Astrocyte (in vitro differentiated cells and primary cell): ENCODE data around the gene PRKCE. TPM values are rescaled to one million over a fixed set of nuclear protein-coding genes. Genes with fewer than 3 reads are reported as not detected.

Source experiments
- DNase-seq: peaks from one replicate; pipeline ENCODE4 v3.0.0-alpha.2; 2010; ENCODE audit warnings: low read depth
- FAIRE-seq: peaks from 2 replicates; lab custom pipeline; 2011; peaks lifted over from hg19 to GRCh38; lab: Jason Lieb, UNC
- H2AFZ ChIP-seq: 2 replicates; pipeline ENCODE4 v1.6.0; 2012; ENCODE audit warnings: low read depth, low read length, inconsistent platforms
- H3K27ac ChIP-seq: 2 replicates; pipeline ENCODE4 v1.5.1; 2011; ENCODE audit warnings: low read depth, low read length, inconsistent platforms
- H3K27me3 ChIP-seq: 2 replicates; pipeline ENCODE4 v1.6.0; 2011; ENCODE audit warnings: low read length, inconsistent platforms; ENCODE audit not compliant: insufficient read depth
- H3K36me3 ChIP-seq: 2 replicates; pipeline ENCODE4 v1.5.1; 2011; ENCODE audit warnings: low read length, inconsistent platforms; ENCODE audit not compliant: insufficient read depth
- H3K4me1 ChIP-seq: 2 replicates; pipeline ENCODE4 v1.5.1; 2011; ENCODE audit warnings: low read length, inconsistent platforms; ENCODE audit not compliant: insufficient read depth
- H3K4me2 ChIP-seq: 2 replicates; pipeline ENCODE4 v1.6.0; 2012; ENCODE audit warnings: low read length, inconsistent platforms
- H3K4me3 ChIP-seq: 2 replicates; pipeline ENCODE4 v1.5.1; 2011; ENCODE audit warnings: low read depth, mild to moderate bottlenecking, low read length, inconsistent platforms; ENCODE audit not compliant: insufficient read depth
- H3K79me2 ChIP-seq: 2 replicates; pipeline ENCODE4 v1.6.0; 2012; ENCODE audit warnings: mild to moderate bottlenecking, low read length, inconsistent platforms; ENCODE audit not compliant: insufficient read depth
- H3K9ac ChIP-seq: 2 replicates; pipeline ENCODE4 v1.6.0; 2012; ENCODE audit warnings: mild to moderate bottlenecking, low read length, inconsistent platforms
- H3K9me3 ChIP-seq: 2 replicates; pipeline ENCODE4 v1.5.1; 2012; ENCODE audit warnings: low read depth, mild to moderate bottlenecking, low read length, inconsistent platforms; ENCODE audit not compliant: insufficient read depth
- H4K20me1 ChIP-seq: 2 replicates; pipeline ENCODE4 v1.6.0; 2012; ENCODE audit warnings: low read length, inconsistent platforms; ENCODE audit not compliant: insufficient read depth
- H3K27ac Mint-ChIP-seq: one replicate; pipeline ENCODE4 v1.8.0; 2021; ENCODE audit warnings: mild to moderate bottlenecking, mixed read lengths; ENCODE audit not compliant: unreplicated experiment
- H3K27me3 Mint-ChIP-seq: one replicate; pipeline ENCODE4 v1.8.0; 2021; ENCODE audit warnings: low read depth, mixed read lengths; ENCODE audit not compliant: unreplicated experiment
- H3K36me3 Mint-ChIP-seq: one replicate; pipeline ENCODE4 v1.8.0; 2021; ENCODE audit warnings: low read depth, mixed read lengths; ENCODE audit not compliant: unreplicated experiment
- H3K4me1 Mint-ChIP-seq: one replicate; pipeline ENCODE4 v1.8.0; 2021; ENCODE audit warnings: low read depth, mixed read lengths; ENCODE audit not compliant: unreplicated experiment
- H3K4me3 Mint-ChIP-seq: one replicate; pipeline ENCODE4 v1.8.0; 2021; ENCODE audit warnings: mild to moderate bottlenecking, moderate library complexity, mixed read lengths; ENCODE audit not compliant: unreplicated experiment
- H3K9me3 Mint-ChIP-seq: one replicate; pipeline ENCODE4 v1.8.0; 2021; ENCODE audit warnings: mild to moderate bottlenecking, mixed read lengths; ENCODE audit not compliant: unreplicated experiment
- EZH2 ChIP-seq: IDR thresholded peaks from 2 replicates; pipeline ENCODE4 v1.6.1; 2012; ENCODE audit warnings: mild to moderate bottlenecking, low read length, inconsistent platforms; ENCODE audit not compliant: insufficient read depth
- total RNA-seq: library from RNA; stranded (reverse); gene quantifications from 2 replicates; pipeline ENCODE4 v1.2.1, GENCODE V29; 2021
- TF ChIP-seq, protein P1 (sequence below): IDR thresholded peaks from 2 replicates; pipeline ENCODE4 v1.5.1; 2011; ENCODE audit warnings: low read depth, mild to moderate bottlenecking, inconsistent platforms, low read length, moderate library complexity; ENCODE audit not compliant: insufficient read depth

The PRKCE gene
- total RNA-seq, 1 donor from 2014 or later: 12.8 TPM

DNA sequence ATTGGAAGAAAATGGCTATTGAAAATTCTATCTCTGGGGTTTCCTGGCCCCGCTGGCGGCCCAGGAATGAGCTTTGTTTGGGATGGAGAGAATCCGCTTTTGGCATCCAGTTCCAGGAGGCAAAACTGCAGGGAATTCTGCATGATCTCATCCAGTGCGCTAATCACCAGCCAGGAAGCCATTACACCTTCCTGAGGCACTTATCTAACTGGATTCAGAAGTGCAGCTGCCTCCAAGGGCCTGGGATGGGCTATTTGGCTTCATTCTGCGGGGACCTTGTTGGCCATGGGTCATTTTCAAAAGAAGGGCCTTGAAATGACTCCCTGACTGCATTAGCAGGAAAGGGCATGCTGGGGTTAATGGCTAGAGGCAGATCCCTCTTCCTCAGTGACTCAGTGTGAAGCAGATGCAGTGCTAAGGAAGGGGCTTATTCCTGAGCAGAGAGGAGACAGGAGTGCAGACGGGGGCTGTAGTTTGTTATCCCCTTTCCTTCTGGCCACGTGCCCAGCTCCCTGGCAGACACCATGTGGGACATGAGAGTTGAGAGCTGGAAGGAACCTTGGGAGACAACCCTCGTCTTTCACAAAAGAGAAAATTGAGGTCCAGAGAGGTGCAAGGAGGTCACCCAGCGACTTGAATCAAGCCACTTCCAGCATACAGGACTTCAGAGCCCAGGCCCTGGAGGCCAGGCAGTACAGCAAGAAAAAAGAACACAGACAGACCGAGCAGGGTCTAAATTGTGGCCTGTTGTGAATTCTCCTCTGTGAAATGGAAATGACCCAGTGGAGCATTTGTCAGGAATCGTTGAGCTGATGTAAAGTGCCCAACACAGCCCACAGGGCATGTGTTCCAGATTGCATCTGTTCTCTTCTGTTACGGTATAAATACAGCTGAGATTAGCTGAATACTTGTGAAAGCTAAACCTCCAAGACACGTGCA is 161.8 kb downstream of the PRKCE start:
- Histone ChIP-seq H3K9ac (no peak overlapping the region), H2AFZ (no peak overlapping the region), H3K4me2 (peak overlapping the region; percentile 13), H3K4me1 (peaks cover 21% of the 10 kb centered on the region), H3K27me3 (no peaks in the 10 kb centered on the region), H3K4me3 (no peak overlapping the region), H3K27ac (no peak overlapping the region), H4K20me1 (peaks cover 14% of the 10 kb centered on the region), H3K36me3 (no peaks in the 10 kb centered on the region), H3K9me3 (no peaks in the 10 kb centered on the region), H3K79me2 (no peaks in the 10 kb centered on the region)
- no peak for TF ChIP-seq EZH2
- TF ChIP-seq, protein P1, sequence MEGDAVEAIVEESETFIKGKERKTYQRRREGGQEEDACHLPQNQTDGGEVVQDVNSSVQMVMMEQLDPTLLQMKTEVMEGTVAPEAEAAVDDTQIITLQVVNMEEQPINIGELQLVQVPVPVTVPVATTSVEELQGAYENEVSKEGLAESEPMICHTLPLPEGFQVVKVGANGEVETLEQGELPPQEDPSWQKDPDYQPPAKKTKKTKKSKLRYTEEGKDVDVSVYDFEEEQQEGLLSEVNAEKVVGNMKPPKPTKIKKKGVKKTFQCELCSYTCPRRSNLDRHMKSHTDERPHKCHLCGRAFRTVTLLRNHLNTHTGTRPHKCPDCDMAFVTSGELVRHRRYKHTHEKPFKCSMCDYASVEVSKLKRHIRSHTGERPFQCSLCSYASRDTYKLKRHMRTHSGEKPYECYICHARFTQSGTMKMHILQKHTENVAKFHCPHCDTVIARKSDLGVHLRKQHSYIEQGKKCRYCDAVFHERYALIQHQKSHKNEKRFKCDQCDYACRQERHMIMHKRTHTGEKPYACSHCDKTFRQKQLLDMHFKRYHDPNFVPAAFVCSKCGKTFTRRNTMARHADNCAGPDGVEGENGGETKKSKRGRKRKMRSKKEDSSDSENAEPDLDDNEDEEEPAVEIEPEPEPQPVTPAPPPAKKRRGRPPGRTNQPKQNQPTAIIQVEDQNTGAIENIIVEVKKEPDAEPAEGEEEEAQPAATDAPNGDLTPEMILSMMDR: no peak
- peaks cover 5% of the 10 kb centered on the region for H3K27me3 Mint-ChIP-seq
- H3K27ac Mint-ChIP-seq: no peak overlapping the region
- no peaks in the 10 kb centered on the region for H3K9me3 Mint-ChIP-seq
- no peak for FAIRE-seq
- H3K4me1 Mint-ChIP-seq: peaks cover 14% of the 10 kb centered on the region
- no peak overlapping the region for H3K4me3 Mint-ChIP-seq
- DNase-seq: peak; percentile 72
- H3K36me3 Mint-ChIP-seq: no peaks in the 10 kb centered on the region

DNA sequence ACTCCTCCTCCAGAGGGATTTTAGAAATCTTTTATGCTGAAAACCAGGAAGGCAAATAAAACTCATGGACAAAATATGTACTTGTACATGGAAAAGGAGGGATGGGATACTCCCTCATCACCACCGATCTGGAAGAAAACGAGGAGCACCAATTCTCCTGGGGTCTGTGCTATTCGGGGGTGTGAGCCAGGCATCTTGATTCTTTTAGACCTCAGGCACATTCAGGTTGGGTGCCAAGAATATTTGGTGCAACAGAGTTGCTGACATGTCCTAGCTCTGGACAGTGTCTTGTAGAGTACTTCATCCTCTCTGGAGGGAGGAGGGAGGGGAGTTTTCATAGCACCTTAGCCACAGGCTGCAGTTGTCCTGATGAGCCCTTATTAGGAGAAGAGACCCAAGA is 163.0 kb downstream of the PRKCE start:
- no peak overlapping the region for H3K27ac ChIP-seq
- FAIRE-seq: no peak
- peaks cover 14% of the 10 kb centered on the region for H3K4me1 Mint-ChIP-seq

More for the DNA sequence above, 163.0 kb downstream of the PRKCE start:
- Histone ChIP-seq H4K20me1 (peaks cover 8% of the 10 kb centered on the region), H3K4me2 (no peak overlapping the region), H3K27me3 (no peaks in the 10 kb centered on the region), H3K4me3 (no peak overlapping the region), H2AFZ (no peak overlapping the region), H3K36me3 (no peaks in the 10 kb centered on the region), H3K9ac (no peak overlapping the region), H3K79me2 (no peaks in the 10 kb centered on the region), H3K9me3 (no peaks in the 10 kb centered on the region), H3K4me1 (peaks cover 21% of the 10 kb centered on the region)
- TF ChIP-seq, protein P1: no peak
- TF ChIP-seq EZH2: no peak
- Mint-ChIP-seq H3K36me3 (no peaks in the 10 kb centered on the region), H3K4me3 (no peak overlapping the region), H3K27ac (no peak overlapping the region), H3K27me3 (no peaks in the 10 kb centered on the region), H3K9me3 (no peaks in the 10 kb centered on the region)
- no peak for DNase-seq
